Glutamatergic neuron (in vitro differentiated cells): Measurements from ENCODE around the gene ZNRF2. TPM values are rescaled to one million over a fixed set of nuclear protein-coding genes. Genes with fewer than 3 reads are reported as not detected.

Source experiments
- DNase-seq: peaks from one replicate; pipeline ENCODE4 v3.0.0; 2022
- H3K27ac Mint-ChIP-seq: one replicate; pipeline ENCODE4 v1.8.0; 2020; ENCODE audit warnings: mild to moderate bottlenecking, mixed read lengths, inconsistent platforms; ENCODE audit not compliant: unreplicated experiment
- H3K27me3 Mint-ChIP-seq: one replicate; pipeline ENCODE4 v1.8.0; 2020; ENCODE audit warnings: mild to moderate bottlenecking, moderate library complexity, mixed read lengths, inconsistent platforms; ENCODE audit not compliant: unreplicated experiment
- H3K36me3 Mint-ChIP-seq: one replicate; pipeline ENCODE4 v1.8.0; 2020; ENCODE audit warnings: mild to moderate bottlenecking, mixed read lengths, inconsistent platforms; ENCODE audit not compliant: unreplicated experiment
- H3K4me1 Mint-ChIP-seq: one replicate; pipeline ENCODE4 v1.8.0; 2020; ENCODE audit warnings: mild to moderate bottlenecking, low read depth, mixed read lengths, inconsistent platforms; ENCODE audit not compliant: unreplicated experiment
- H3K4me3 Mint-ChIP-seq: one replicate; pipeline ENCODE4 v1.8.0; 2020; ENCODE audit warnings: mild to moderate bottlenecking, mixed read lengths, inconsistent platforms; ENCODE audit not compliant: unreplicated experiment
- H3K9me3 Mint-ChIP-seq: one replicate; pipeline ENCODE4 v1.8.0; 2020; ENCODE audit warnings: mild to moderate bottlenecking, moderate library complexity, mixed read lengths, inconsistent platforms; ENCODE audit not compliant: unreplicated experiment
- total RNA-seq: library from RNA; stranded (reverse); fragmentation: NEBNext Ultra II Directional; extraction: Animal tissue kit (Norgen Biotek cat#: 25700); gene quantifications from one replicate; pipeline ENCODE4 v1.2.1, GENCODE V29; 2021; ENCODE audit not compliant: unreplicated experiment
- TF ChIP-seq, protein P1 (sequence below): fragments of 200-600 bp; sonication (generic); IDR thresholded peaks from one replicate; pipeline ENCODE4 v1.5.0; 2021; ENCODE audit not compliant: partially characterized antibody, unreplicated experiment

ZNRF2 gene
- total RNA-seq, 1 donor from 2014 or later = 16.7 TPM

DNA sequence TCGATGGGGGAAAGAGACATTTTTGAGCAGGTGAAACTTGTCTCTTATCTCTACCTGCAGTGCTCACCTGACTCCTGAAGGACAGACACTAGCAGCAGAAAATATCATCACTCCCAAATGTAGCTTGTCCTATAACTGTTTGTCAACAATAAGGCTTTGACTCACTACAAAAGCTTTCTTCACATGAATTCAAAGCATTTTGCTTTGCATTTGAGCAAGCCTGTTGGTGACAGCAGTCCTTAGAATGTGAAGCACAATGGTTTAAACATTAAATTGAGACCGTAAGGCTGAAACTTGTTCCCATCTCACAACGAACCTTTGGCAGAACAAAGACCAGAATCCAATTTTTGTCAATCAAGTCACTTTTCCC, 30.6 kb upstream of the ZNRF2 start:
- Mint-ChIP-seq H3K4me3 (no peak overlapping the region), H3K27ac (no peak overlapping the region), H3K36me3 (no peaks in the 10 kb centered on the region), H3K4me1 (no peaks in the 10 kb centered on the region), H3K9me3 (no peaks in the 10 kb centered on the region), H3K27me3 (no peaks in the 10 kb centered on the region)
- no peak for DNase-seq
- TF ChIP-seq, protein P1, sequence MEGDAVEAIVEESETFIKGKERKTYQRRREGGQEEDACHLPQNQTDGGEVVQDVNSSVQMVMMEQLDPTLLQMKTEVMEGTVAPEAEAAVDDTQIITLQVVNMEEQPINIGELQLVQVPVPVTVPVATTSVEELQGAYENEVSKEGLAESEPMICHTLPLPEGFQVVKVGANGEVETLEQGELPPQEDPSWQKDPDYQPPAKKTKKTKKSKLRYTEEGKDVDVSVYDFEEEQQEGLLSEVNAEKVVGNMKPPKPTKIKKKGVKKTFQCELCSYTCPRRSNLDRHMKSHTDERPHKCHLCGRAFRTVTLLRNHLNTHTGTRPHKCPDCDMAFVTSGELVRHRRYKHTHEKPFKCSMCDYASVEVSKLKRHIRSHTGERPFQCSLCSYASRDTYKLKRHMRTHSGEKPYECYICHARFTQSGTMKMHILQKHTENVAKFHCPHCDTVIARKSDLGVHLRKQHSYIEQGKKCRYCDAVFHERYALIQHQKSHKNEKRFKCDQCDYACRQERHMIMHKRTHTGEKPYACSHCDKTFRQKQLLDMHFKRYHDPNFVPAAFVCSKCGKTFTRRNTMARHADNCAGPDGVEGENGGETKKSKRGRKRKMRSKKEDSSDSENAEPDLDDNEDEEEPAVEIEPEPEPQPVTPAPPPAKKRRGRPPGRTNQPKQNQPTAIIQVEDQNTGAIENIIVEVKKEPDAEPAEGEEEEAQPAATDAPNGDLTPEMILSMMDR = no peak

DNA sequence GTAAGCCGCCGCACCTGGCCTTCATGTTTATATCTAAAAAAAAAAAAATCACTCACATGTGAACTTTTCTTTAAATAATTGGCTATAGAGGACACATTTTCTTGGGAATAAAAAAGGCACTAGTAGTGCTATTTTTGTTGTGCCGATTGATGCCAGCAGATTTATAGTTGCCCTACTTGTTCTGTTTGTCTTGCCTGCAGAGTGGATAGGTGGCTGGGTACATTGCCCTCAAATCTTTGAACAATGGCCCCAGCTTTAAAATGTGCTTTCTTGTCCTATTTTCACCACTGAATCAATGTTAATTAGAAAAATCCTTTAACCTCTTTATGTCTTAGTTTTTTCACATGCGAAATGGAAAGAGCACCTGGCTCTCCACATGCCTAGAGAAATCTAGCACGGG, 30.1 kb upstream of the ZNRF2 start:
- no peaks in the 10 kb centered on the region for H3K27me3 Mint-ChIP-seq
- no peak for DNase-seq
- TF ChIP-seq, protein P1 = no peak
- no peak overlapping the region for H3K4me3 Mint-ChIP-seq
- no peaks in the 10 kb centered on the region for H3K4me1 Mint-ChIP-seq
- H3K9me3 Mint-ChIP-seq = no peaks in the 10 kb centered on the region
- H3K36me3 Mint-ChIP-seq = no peaks in the 10 kb centered on the region
- no peak overlapping the region for H3K27ac Mint-ChIP-seq

DNA sequence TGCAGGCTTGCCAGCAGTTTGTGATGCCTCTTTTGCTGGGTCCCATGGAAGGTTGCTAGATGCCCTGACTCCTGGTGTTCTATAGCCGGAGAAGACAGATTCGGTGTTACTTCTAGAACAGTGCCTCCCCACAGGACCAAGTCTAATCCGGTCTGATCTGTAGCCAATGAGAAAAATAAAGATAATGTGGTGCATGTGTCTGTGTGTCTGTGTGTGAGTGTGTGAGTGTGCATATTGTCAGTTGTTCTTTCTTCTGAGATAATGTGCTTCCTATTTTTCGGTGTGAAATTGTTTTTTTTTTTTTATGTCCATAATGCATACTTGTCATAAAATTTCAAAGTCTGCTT, 29.7 kb upstream of the ZNRF2 start:
- Mint-ChIP-seq H3K9me3 (peaks cover 2% of the 10 kb centered on the region), H3K4me1 (peaks cover 2% of the 10 kb centered on the region), H3K27me3 (no peaks in the 10 kb centered on the region), H3K36me3 (no peaks in the 10 kb centered on the region), H3K27ac (no peak overlapping the region), H3K4me3 (no peak overlapping the region)
- TF ChIP-seq, protein P1 = no peak
- DNase-seq = no peak

DNA sequence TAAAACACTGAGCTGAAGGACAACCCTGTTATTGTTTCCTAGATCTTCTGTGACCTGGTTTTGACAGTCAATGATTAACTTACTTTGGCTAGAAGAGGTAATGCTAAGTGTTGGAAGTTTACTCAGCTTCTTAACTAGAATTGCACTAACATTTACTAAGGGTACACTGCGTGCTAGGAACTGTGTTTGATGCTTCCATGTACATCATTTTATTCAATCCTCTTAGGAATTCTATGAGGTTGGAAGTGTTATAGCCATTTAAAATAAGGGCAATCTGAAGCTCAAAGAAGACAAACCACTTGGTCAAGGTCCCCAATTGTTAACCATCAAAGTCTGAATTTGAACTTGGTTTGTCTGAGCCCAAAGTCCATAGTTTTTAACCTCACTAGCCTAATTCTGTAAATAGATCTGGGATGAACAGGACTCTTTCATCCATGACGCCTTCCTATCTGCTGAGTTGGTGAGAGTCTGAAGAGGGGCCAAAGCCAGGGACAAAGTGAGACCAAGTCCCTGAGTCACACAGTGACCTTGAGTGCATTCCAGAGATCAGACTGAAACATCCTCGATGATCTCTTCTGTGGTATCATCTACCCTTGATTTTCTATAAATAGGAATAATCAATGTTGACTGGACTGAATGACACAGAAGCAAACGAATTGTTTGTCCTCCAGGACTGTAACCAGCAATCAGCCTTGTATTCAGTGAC, 29.2 kb upstream of the ZNRF2 start:
- Mint-ChIP-seq H3K4me1 (peaks cover 6% of the 10 kb centered on the region), H3K4me3 (no peak overlapping the region), H3K27ac (no peak overlapping the region), H3K27me3 (no peaks in the 10 kb centered on the region), H3K36me3 (no peaks in the 10 kb centered on the region), H3K9me3 (peaks cover 3% of the 10 kb centered on the region)
- no peak for DNase-seq
- TF ChIP-seq, protein P1 = no peak

DNA sequence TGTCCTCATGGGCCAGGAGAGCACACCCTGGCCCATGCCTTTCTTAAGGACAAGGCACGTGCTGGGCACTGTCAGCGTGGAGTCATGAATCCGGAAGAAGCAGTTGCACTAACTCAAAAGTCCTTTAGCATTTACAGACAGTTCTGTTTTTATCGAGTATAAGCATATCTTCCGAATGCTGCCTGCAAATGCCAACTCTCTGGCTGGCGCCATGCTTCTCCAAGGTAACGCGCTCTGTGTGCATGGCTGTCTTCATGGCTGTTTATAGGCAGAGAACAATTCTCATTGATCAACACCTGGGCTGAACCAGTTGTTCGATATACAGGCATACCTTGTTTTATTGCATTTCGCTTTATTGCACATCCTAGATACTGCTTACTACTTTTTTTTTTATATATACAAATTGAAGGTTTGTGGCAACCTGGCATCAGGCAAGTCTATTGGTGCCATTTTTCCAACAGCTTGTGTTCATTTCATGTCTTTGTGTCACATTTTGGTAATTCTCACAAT, 28.0 kb upstream of the ZNRF2 start:
- peaks cover 6% of the 10 kb centered on the region for H3K9me3 Mint-ChIP-seq
- no peaks in the 10 kb centered on the region for H3K36me3 Mint-ChIP-seq
- peaks cover 7% of the 10 kb centered on the region for H3K4me1 Mint-ChIP-seq
- no peak overlapping the region for H3K4me3 Mint-ChIP-seq
- H3K27ac Mint-ChIP-seq = no peak overlapping the region
- TF ChIP-seq, protein P1 = no peak
- no peak for DNase-seq
- no peaks in the 10 kb centered on the region for H3K27me3 Mint-ChIP-seq
